CD8-positive, alpha-beta memory T cell (primary cell): ENCODE measurements around the gene NSMF. TPM values are rescaled to one million over a fixed set of nuclear protein-coding genes. Genes with fewer than 3 reads are reported as not detected.
A peak's percentile ranks its signal among the peaks of the same experiment; 100 is the strongest.

Experiments
- CTCF ChIA-PET: fragments of 350-600 bp; sonication (Branson Sonifier 250); formaldehyde crosslinking; loops from one replicate; lab custom pipeline; 2021; ENCODE audit warnings: antibody characterized with exemption; lab: Charles Lee
- POLR2A ChIA-PET: fragments of 350-600 bp; sonication (Branson Sonifier 250); formaldehyde crosslinking; loops from one replicate; lab custom pipeline; 2021; ENCODE audit warnings: antibody characterized with exemption; lab: Charles Lee
- DNase-seq, 5 donors: peaks; one replicate each; pipeline versions ENCODE4 v3.0.0 to v3.0.0-alpha.2; 2020 to 2022; ENCODE audit warnings: mixed read lengths in 1 of 5
- H3K27ac ChIP-seq: one replicate; pipeline ENCODE4 v1.7.0; 2013; ENCODE audit warnings: low read depth, mild to moderate bottlenecking, low read length, moderate library complexity
- H3K27me3 ChIP-seq: 2 replicates; pipeline ENCODE4 v1.7.0; 2013; ENCODE audit warnings: low read length, mild to moderate bottlenecking; ENCODE audit not compliant: insufficient read depth, poor library complexity, severe bottlenecking
- H3K36me3 ChIP-seq: 2 replicates; pipeline ENCODE4 v1.7.0; 2013; ENCODE audit warnings: mild to moderate bottlenecking, low read length, moderate library complexity; ENCODE audit not compliant: insufficient read depth
- H3K4me1 ChIP-seq: 2 replicates; pipeline ENCODE4 v1.7.0; 2013; ENCODE audit warnings: mild to moderate bottlenecking, low read length, moderate library complexity; ENCODE audit not compliant: insufficient read depth
- H3K4me3 ChIP-seq: 2 replicates; pipeline ENCODE4 v1.7.0; 2013; ENCODE audit warnings: mild to moderate bottlenecking, low read length
- H3K9me3 ChIP-seq: 2 replicates; pipeline ENCODE4 v1.7.0; 2013; ENCODE audit warnings: mild to moderate bottlenecking, low read length
- H3K27ac Mint-ChIP-seq, 8 donors: one replicate each; pipeline ENCODE4 v1.8.0; 2020 to 2021; ENCODE audit warnings: mixed read lengths in 8 of 8, mild to moderate bottlenecking in 6 of 8, inconsistent platforms in 3 of 8, moderate library complexity in 3 of 8
- H3K27me3 Mint-ChIP-seq, 2 donors: one replicate each; pipeline ENCODE4 v1.8.0; 2020 to 2021; ENCODE audit warnings: mixed read lengths in 2 of 2, mild to moderate bottlenecking in 1 of 2, moderate library complexity in 1 of 2
- H3K36me3 Mint-ChIP-seq, 3 donors: one replicate each; pipeline ENCODE4 v1.8.0; 2020 to 2021; ENCODE audit warnings: mixed read lengths in 3 of 3, inconsistent platforms in 1 of 3, mild to moderate bottlenecking in 1 of 3
- H3K4me1 Mint-ChIP-seq, 3 donors: one replicate each; pipeline ENCODE4 v1.8.0; 2020 to 2021; ENCODE audit warnings: mixed read lengths in 3 of 3, inconsistent platforms in 1 of 3, mild to moderate bottlenecking in 1 of 3
- H3K4me3 Mint-ChIP-seq, 7 donors: one replicate each; pipeline ENCODE4 v1.8.0; 2020 to 2021; ENCODE audit warnings: mixed read lengths in 7 of 7, mild to moderate bottlenecking in 6 of 7, moderate library complexity in 4 of 7, inconsistent platforms in 2 of 7
- H3K9me3 Mint-ChIP-seq, 5 donors: one replicate each; pipeline ENCODE4 v1.8.0; 2020 to 2022; ENCODE audit warnings: mixed read lengths in 5 of 5, mild to moderate bottlenecking in 3 of 5, moderate library complexity in 2 of 5, inconsistent platforms in 1 of 5
- polyA plus RNA-seq: library from polyadenylated mRNA; unstranded; fragments of 300-500 nt; fragmentation: Illumina TruSeq; gene quantifications from one replicate; pipeline ENCODE4 v1.2.3, GENCODE V29; 2021
- total RNA-seq, 2 experiments: library from RNA; stranded (reverse); gene quantifications; one replicate each; pipeline ENCODE4 v1.2.3, GENCODE V29; 2021

The NSMF gene
- total and polyA plus RNA-seq, 3 experiments from 2014 or later, result 15.4 to 42.8 (median 40.9) TPM

- H3K9me3 ChIP-seq, result no peaks in the 10 kb centered on the region
- CTCF ChIA-PET, result interaction anchor here (0.7 to 3.9 kb wide), 18 partner anchors 9 to 1027 kb away, joined by 3 to 14 read pairs (median 4); partner anchors contain the start of genes MRPL41, NELFB and NSMF
- H3K4me1 ChIP-seq, result peaks cover 9% of the 10 kb centered on the region
- peaks cover 18 to 23% (median 20%) of the 10 kb centered on the region in 3 donors for H3K4me1 Mint-ChIP-seq
- H3K9me3 Mint-ChIP-seq, result no peaks in the 10 kb centered on the region
- peak; percentile 86 to 94 (median 92) for DNase-seq
- POLR2A ChIA-PET, result interaction anchor here (0.6 to 2.9 kb wide), 7 partner anchors 36 to 210 kb away, joined by 3 to 10 read pairs (median 6); partner anchors contain the start of genes MRPL41, NRARP and NSMF
- H3K4me3 ChIP-seq, result peak within 1 kb of the TSS; percentile 77
- H3K4me3 Mint-ChIP-seq, result peak within 1 kb of the TSS; percentile 79 to 90 (median 86)
- H3K27ac ChIP-seq, result peak within 1 kb of the TSS; percentile 69
- no peaks in the 10 kb centered on the region for H3K27me3 ChIP-seq
- H3K27me3 Mint-ChIP-seq, result no peaks in the 10 kb centered on the region
- peaks cover 0 to 4% (median 0%) of the 10 kb centered on the region in 3 donors for H3K36me3 Mint-ChIP-seq
- no peaks in the 10 kb centered on the region for H3K36me3 ChIP-seq
- H3K27ac Mint-ChIP-seq, result peak within 1 kb of the TSS in 6 of 8 donors; percentile 47 to 78 (median 72)
Measured at GRCh38 chr9:137422604-137423513, 36.3 kb downstream of the NSMF start, which contains the start of the genes EXD3 and NOXA1. EXD3 (minus strand) TSS chr9:137423162; CDS start chr9:137395357, 27,805 bp downstream. NOXA1 (plus strand) TSS chr9:137423393; CDS start chr9:137423530, 137 bp downstream.

DNA sequence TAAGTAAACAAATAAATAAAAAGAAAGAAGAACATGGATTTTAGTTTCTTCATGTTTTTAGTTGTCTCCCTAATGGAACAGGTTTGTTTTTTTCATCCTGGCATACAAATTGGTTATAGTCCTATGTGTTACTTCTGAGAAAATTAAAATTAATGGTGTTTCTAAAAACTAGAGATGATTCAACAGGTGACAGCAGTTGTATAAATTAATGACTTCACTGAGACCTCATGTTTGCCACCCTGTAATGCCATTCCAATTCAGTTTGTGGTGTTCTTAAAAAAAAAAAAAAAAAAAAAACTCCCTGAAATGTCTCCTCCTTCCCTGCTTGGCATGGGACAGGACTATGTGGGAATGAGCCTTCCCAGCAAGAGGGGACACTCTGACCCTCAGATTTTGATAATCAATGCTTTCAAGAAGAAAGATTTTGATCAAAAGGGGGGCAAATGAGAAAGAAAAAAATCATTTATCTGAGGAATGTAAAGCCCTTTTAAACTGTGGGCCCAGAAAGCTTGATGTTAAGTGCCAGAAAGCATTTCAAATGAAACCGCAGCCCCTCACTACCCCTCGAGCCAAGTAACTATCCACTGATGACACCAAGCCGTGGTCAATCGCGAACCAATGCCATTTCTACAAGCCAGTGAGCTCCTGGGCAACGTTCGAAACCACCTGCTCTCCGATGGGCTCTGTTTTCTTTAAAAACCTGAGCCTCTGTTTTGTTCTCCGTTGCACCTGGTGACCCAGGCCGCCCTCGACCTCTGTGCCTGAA, 37.1 kb downstream of the NSMF start:
- H3K27ac ChIP-seq, result peak overlapping the region; percentile 69
- CTCF ChIA-PET, result interaction anchor here (0.9 to 3.9 kb wide), 9 partner anchors 13 to 130 kb away, joined by 3 to 14 read pairs (median 6); partner anchors contain the start of genes MRPL41 and NSMF

GRCh38 chr9:137417161-137418021, 41.7 kb downstream of the NSMF start:
- no peak overlapping the region for H3K4me3 ChIP-seq
- no peaks in the 10 kb centered on the region for H3K36me3 ChIP-seq
- no peaks in the 10 kb centered on the region for H3K9me3 ChIP-seq
- H3K27me3 ChIP-seq, result no peaks in the 10 kb centered on the region
- POLR2A ChIA-PET, result no interaction called here
- CTCF ChIA-PET, result interaction anchor here (1.1 kb wide), 1 partner anchor 8 kb away, joined by 3 read pairs; no protein-coding TSS in a partner anchor
- Mint-ChIP-seq H3K27me3 (no peaks in the 10 kb centered on the region), H3K36me3 (peaks cover 0 to 6% (median 6%) of the 10 kb centered on the region in 3 donors), H3K4me1 (peaks cover 8 to 16% (median 15%) of the 10 kb centered on the region in 3 donors), H3K9me3 (no peaks in the 10 kb centered on the region), H3K4me3 (peak overlapping the region in 5 of 7 donors; percentile 8 to 72 (median 59)), H3K27ac (no peak overlapping the region)
- DNase-seq, result no peak
- H3K27ac ChIP-seq, result no peak overlapping the region
- H3K4me1 ChIP-seq, result peaks cover 9% of the 10 kb centered on the region

More for the DNA sequence above, 37.1 kb downstream of the NSMF start:
- Mint-ChIP-seq H3K4me1 (peaks cover 18 to 23% (median 20%) of the 10 kb centered on the region in 3 donors), H3K27ac (peak overlapping the region in 6 of 8 donors; percentile 21 to 78 (median 64)), H3K4me3 (peak overlapping the region; percentile 79 to 90 (median 86)), H3K27me3 (no peaks in the 10 kb centered on the region), H3K36me3 (peaks cover 0 to 4% (median 0%) of the 10 kb centered on the region in 3 donors), H3K9me3 (no peaks in the 10 kb centered on the region)
- Histone ChIP-seq H3K27me3 (no peaks in the 10 kb centered on the region), H3K36me3 (no peaks in the 10 kb centered on the region), H3K9me3 (no peaks in the 10 kb centered on the region), H3K4me3 (peak overlapping the region; percentile 77), H3K4me1 (peaks cover 9% of the 10 kb centered on the region)
- DNase-seq, result no peak
- POLR2A ChIA-PET, result interaction anchor here (0.8 to 2.9 kb wide), 3 partner anchors 37 to 130 kb away, joined by 4 to 10 read pairs (median 8); partner anchors contain the start of genes MRPL41 and NSMF

- no peak overlapping the region for H3K4me3 ChIP-seq
- Mint-ChIP-seq H3K36me3 (peaks cover 0 to 6% (median 4%) of the 10 kb centered on the region in 3 donors), H3K4me3 (no peak overlapping the region)
Measured at GRCh38 chr9:137416563-137417151, 42.5 kb downstream of the NSMF start.

DNA sequence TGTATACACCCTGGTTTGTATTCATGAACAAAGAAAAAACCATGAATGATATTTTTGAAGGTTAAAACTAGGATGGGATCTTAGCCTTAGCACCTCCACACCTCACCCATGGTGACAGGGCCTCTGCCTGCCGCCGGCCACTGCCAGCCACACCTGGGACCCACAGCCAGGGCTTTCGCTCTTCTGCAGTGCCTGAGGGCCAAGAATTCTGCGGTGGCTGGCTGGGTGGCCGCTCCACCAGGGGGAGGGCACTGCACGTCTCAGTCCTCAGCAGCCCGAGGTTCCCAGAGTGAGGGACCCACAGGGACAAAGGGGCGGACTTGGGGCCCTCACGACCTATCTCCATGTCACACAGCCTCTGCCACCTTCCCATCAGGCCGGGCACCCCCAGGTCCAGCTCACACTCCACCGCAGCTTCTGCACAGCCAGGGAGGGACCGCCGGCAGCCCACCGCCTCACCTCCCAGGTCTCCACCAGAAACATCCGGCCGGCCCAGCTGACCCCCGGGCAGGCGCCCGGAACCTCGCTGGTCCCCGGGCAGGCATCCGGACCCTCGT, 43.0 kb downstream of the NSMF start:
- Histone ChIP-seq H3K27ac (no peak overlapping the region), H3K36me3 (no peaks in the 10 kb centered on the region), H3K4me1 (peaks cover 3% of the 10 kb centered on the region), H3K9me3 (no peaks in the 10 kb centered on the region), H3K4me3 (no peak overlapping the region), H3K27me3 (no peaks in the 10 kb centered on the region)
- Mint-ChIP-seq H3K27me3 (no peaks in the 10 kb centered on the region), H3K9me3 (no peaks in the 10 kb centered on the region), H3K4me1 (peaks cover 0 to 13% (median 6%) of the 10 kb centered on the region in 3 donors), H3K36me3 (peaks cover 0 to 6% (median 4%) of the 10 kb centered on the region in 3 donors), H3K4me3 (peak overlapping the region in 3 of 7 donors; percentile 25 to 34 (median 28)), H3K27ac (no peak overlapping the region)
- ChIA-PET CTCF (no interaction called here), POLR2A (no interaction called here)
- DNase-seq, result no peak

More at GRCh38 chr9:137416563-137417151, 42.5 kb downstream of the NSMF start:
- H3K27ac ChIP-seq, result no peak overlapping the region
- H3K27me3 ChIP-seq, result no peaks in the 10 kb centered on the region
- no peaks in the 10 kb centered on the region for H3K9me3 ChIP-seq
- Mint-ChIP-seq H3K27me3 (no peaks in the 10 kb centered on the region), H3K27ac (no peak overlapping the region), H3K4me1 (peaks cover 1 to 15% (median 9%) of the 10 kb centered on the region in 3 donors), H3K9me3 (no peaks in the 10 kb centered on the region)
- peaks cover 2% of the 10 kb centered on the region for H3K4me1 ChIP-seq
- ChIA-PET CTCF (no interaction called here), POLR2A (no interaction called here)
- H3K36me3 ChIP-seq, result no peaks in the 10 kb centered on the region
- DNase-seq, result no peak

GRCh38 chr9:137415451-137415850, 43.7 kb downstream of the NSMF start:
- Mint-ChIP-seq H3K4me3 (peak overlapping the region in 1 of 7 donors; percentile 34), H3K9me3 (no peaks in the 10 kb centered on the region), H3K36me3 (peaks cover 0 to 6% (median 4%) of the 10 kb centered on the region in 3 donors), H3K4me1 (peaks cover 2 to 14% (median 5%) of the 10 kb centered on the region in 3 donors), H3K27me3 (no peaks in the 10 kb centered on the region), H3K27ac (no peak overlapping the region)
- no peaks in the 10 kb centered on the region for H3K27me3 ChIP-seq
- H3K9me3 ChIP-seq, result no peaks in the 10 kb centered on the region
- DNase-seq, result no peak
- no peak overlapping the region for H3K27ac ChIP-seq
- H3K4me1 ChIP-seq, result peaks cover 9% of the 10 kb centered on the region
- H3K4me3 ChIP-seq, result no peak overlapping the region
- no peaks in the 10 kb centered on the region for H3K36me3 ChIP-seq
- ChIA-PET POLR2A (interaction anchor here (0.7 kb wide), 1 partner anchor 137 kb away, joined by 3 read pairs; no protein-coding TSS in a partner anchor), CTCF (no interaction called here)
